Stimulated activated CD8-positive, alpha-beta memory T cell treated with anti-CD3 and anti-CD28 coated beads, Interleukin-12 subunit alpha, Interleukin-12 subunit beta, amount 100 ng/mL, for 24 hours (primary cell): ENCODE data around the gene STK33.

Experiments
- DNase-seq: peaks from one replicate; pipeline ENCODE4 v3.0.0-alpha.2; 2020; ENCODE audit errors: extremely low read depth

Gene STK33

GRCh38 chr11:8426076-8426475 lies 168.0 kb downstream of the STK33 start:
- no peak for DNase-seq

- DNase-seq = no peak
These were observed 178.8 kb downstream of the STK33 start for GRCh38 chr11:8415195-8415594.

GRCh38 chr11:8408151-8408941 lies 185.7 kb downstream of the STK33 start:
- no peak for DNase-seq

GRCh38 chr11:8403310-8403709 lies 190.7 kb downstream of the STK33 start:
- DNase-seq = no peak

- no peak for DNase-seq
These were observed 201.1 kb downstream of the STK33 start for GRCh38 chr11:8392886-8393285.

GRCh38 chr11:8392166-8392565 lies 201.9 kb downstream of the STK33 start:
- no peak for DNase-seq

- DNase-seq = no peak
These were observed 203.0 kb downstream of the STK33 start for GRCh38 chr11:8390851-8391612.

GRCh38 chr11:8389029-8389996 lies 204.7 kb downstream of the STK33 start:
- no peak for DNase-seq

- no peak for DNase-seq
These were observed 206.3 kb downstream of the STK33 start for GRCh38 chr11:8387693-8388092.

- no peak for DNase-seq
These were observed 206.9 kb downstream of the STK33 start for GRCh38 chr11:8387141-8387540.

GRCh38 chr11:8386134-8386864 lies 207.7 kb downstream of the STK33 start:
- no peak for DNase-seq

- DNase-seq = no peak
These were observed 209.7 kb downstream of the STK33 start for GRCh38 chr11:8384199-8384821.

- no peak for DNase-seq
These were observed 210.4 kb downstream of the STK33 start for GRCh38 chr11:8383627-8384026.

- no peak for DNase-seq
These were observed 210.8 kb downstream of the STK33 start for GRCh38 chr11:8383227-8383626.

- DNase-seq = no peak
These were observed 211.5 kb downstream of the STK33 start for GRCh38 chr11:8382436-8383053.

GRCh38 chr11:8381871-8382396 lies 212.1 kb downstream of the STK33 start:
- DNase-seq = no peak

- no peak for DNase-seq
These were observed 212.7 kb downstream of the STK33 start for GRCh38 chr11:8381343-8381742.

- DNase-seq = no peak
These were observed 218.1 kb downstream of the STK33 start for GRCh38 chr11:8375932-8376331.

GRCh38 chr11:8375460-8375859 lies 218.6 kb downstream of the STK33 start:
- no peak for DNase-seq

- DNase-seq = no peak
These were observed 219.3 kb downstream of the STK33 start for GRCh38 chr11:8374716-8375115.
